Activated CD4-positive, alpha-beta T cell treated with anti-CD3 and anti-CD28 coated beads, Interleukin-2, Interleukin-4, amounts not matched to agents 100 ng/mL and 50 ng/mL, durations not matched to agents 16 hours and 8 hours (primary cell): Measurements from ENCODE around the gene PRKN.

ENCODE experiments used
- DNase-seq: peaks from one replicate; pipeline ENCODE4 v3.0.0-alpha.2; 2020; ENCODE audit warnings: low spot score

Gene PRKN

GRCh38 chr6:162118706-162119105 lies 608.9 kb downstream of the PRKN start:
- DNase-seq, result no peak

GRCh38 chr6:162116902-162117525 lies 610.6 kb downstream of the PRKN start:
- no peak for DNase-seq

- no peak for DNase-seq
Measured at GRCh38 chr6:162109480-162110050, 618.0 kb downstream of the PRKN start.

GRCh38 chr6:162108041-162108440 lies 619.5 kb downstream of the PRKN start:
- no peak for DNase-seq

GRCh38 chr6:162100096-162100495 lies 627.5 kb downstream of the PRKN start:
- no peak for DNase-seq

- peak; percentile 19 for DNase-seq
Measured at GRCh38 chr6:162099685-162100084, 627.9 kb downstream of the PRKN start.

GRCh38 chr6:162092816-162093502 lies 634.6 kb downstream of the PRKN start:
- DNase-seq, result no peak

- no peak for DNase-seq
Measured at GRCh38 chr6:162090734-162091133, 636.8 kb downstream of the PRKN start.

GRCh38 chr6:162088091-162088490 lies 639.5 kb downstream of the PRKN start:
- DNase-seq, result no peak

GRCh38 chr6:162085561-162085960 lies 642.0 kb downstream of the PRKN start:
- DNase-seq, result no peak

GRCh38 chr6:162082520-162082919 lies 645.0 kb downstream of the PRKN start:
- no peak for DNase-seq

- no peak for DNase-seq
Measured at GRCh38 chr6:162078667-162079066, 648.9 kb downstream of the PRKN start.

GRCh38 chr6:162078126-162078525 lies 649.4 kb downstream of the PRKN start:
- no peak for DNase-seq

GRCh38 chr6:162076816-162077215 lies 650.8 kb downstream of the PRKN start:
- DNase-seq, result no peak

GRCh38 chr6:162074641-162075275 lies 652.8 kb downstream of the PRKN start:
- no peak for DNase-seq

- DNase-seq, result no peak
Measured at GRCh38 chr6:162070639-162071038, 656.9 kb downstream of the PRKN start.

- no peak for DNase-seq
Measured at GRCh38 chr6:162069995-162070394, 657.6 kb downstream of the PRKN start.

- no peak for DNase-seq
Measured at GRCh38 chr6:162068340-162068739, 659.2 kb downstream of the PRKN start.

- no peak for DNase-seq
Measured at GRCh38 chr6:162063666-162064065, 663.9 kb downstream of the PRKN start.

- DNase-seq, result no peak
Measured at GRCh38 chr6:162058281-162058875, 669.2 kb downstream of the PRKN start.

- DNase-seq, result no peak
Measured at GRCh38 chr6:162056745-162057144, 670.8 kb downstream of the PRKN start.

- DNase-seq, result no peak
Measured at GRCh38 chr6:162056061-162056460, 671.5 kb downstream of the PRKN start.

GRCh38 chr6:162055365-162055764 lies 672.2 kb downstream of the PRKN start:
- DNase-seq, result no peak
